GM18508 (cell line): ENCODE measurements around the gene NRDE2.

ENCODE experiments used
- ATAC-seq: cut with Tn5 transposase; IDR thresholded peaks from one replicate; pipeline ENCODE4 v1.9.1; 2021; ENCODE audit warnings: moderate number of reproducible peaks; ENCODE audit not compliant: insufficient read depth, unreplicated experiment

NRDE2 gene

DNA sequence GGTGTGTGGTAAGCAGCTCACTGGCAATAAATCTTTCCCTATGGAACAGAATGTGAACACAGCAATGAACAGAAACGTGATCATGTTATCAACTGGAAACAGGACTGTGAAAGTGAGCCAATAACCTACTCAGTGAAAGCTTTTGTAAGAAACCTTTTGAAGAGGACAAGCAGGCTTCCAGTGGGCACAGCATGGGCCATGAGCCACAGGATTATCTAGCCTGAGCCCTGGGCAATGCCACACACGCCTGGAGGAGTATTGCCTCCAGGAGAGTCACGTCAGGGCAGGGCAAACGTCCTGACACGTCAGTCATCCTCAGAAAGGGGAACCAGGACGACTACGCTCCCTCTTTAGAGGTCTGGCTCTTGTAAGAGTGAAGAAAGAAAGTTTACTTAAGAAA lies 32.3 kb downstream of the NRDE2 start:
- ATAC-seq, result no peak

- ATAC-seq, result no peak
These were observed 33.7 kb downstream of the NRDE2 start for GRCh38 chr14:90297876-90298629.

GRCh38 chr14:90296641-90297040 lies 35.1 kb downstream of the NRDE2 start:
- no peak for ATAC-seq

- no peak for ATAC-seq
These were observed 35.7 kb downstream of the NRDE2 start for GRCh38 chr14:90295870-90296516.

DNA sequence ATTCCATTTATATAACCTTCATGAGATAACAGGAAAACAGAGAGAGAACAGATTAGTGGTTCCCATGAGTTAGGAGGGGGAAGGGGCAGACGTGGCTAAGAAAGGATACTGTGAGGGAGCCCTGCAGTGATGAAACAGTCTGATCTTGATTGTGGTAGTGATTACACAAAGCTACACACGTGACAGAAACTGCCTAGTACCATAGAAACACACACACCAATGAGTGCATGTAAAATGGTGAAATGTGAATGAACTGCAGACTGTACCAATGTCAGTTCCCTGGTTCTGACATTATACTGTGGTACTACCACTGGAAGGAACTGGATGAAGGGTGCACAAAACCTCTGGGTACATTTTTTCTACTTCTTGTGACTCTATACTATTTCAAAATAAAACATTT lies 36.9 kb downstream of the NRDE2 start:
- no peak for ATAC-seq

GRCh38 chr14:90293766-90294730 lies 37.7 kb downstream of the NRDE2 start:
- ATAC-seq, result no peak

DNA sequence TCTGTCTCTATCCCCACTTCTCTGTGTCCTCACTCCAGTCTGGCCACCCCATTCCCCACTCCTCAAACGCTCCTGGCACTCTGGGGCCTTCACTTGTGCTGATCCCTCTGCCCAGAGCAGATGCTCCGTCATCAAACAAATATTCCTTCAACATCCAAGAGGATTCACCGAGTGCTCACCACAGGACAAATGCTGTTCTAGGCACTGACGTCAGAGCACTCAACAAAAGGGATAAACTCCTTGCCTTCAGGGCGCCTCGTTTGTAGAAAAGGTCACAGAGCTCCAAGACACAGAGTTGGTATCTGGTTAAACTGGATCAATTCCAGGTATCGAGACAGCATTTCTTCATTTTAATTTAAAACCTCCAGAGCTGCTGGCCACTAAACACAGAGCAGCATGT lies 40.0 kb downstream of the NRDE2 start:
- no peak for ATAC-seq

DNA sequence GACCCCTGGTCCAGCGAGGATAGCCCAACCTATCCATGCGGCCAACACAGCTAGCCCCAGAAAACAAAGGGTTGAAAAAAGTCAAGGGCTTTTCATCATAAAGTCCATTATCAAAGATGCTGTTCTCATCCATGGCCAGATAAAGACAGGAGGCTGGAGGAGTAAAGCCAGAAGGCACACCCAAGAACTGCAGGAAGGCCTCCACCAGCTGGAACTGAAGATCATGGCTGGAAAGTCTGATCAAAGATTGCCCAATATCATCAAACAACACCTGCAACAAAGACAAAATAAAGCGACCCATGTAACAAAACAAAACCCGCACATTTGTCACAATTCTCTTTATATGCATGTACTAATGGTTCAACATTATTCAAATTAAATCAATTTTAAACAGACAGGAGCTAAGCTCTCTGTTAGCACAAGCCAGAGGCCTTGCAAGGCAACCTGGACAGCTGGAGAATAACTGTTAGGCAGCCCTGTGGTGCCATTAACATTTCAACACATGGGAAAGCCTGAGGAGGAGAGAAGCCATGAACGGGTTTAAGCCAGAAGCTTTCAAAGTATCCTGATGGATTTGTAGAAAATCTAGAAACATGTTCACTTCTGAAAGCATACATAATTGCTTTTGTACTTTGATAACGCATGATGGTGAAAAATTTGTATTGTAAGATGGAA lies 41.3 kb downstream of the NRDE2 start:
- no peak for ATAC-seq

- ATAC-seq, result no peak
These were observed 42.9 kb downstream of the NRDE2 start for GRCh38 chr14:90288651-90289355.

- no peak for ATAC-seq
These were observed 44.0 kb downstream of the NRDE2 start for GRCh38 chr14:90287791-90288190.

DNA sequence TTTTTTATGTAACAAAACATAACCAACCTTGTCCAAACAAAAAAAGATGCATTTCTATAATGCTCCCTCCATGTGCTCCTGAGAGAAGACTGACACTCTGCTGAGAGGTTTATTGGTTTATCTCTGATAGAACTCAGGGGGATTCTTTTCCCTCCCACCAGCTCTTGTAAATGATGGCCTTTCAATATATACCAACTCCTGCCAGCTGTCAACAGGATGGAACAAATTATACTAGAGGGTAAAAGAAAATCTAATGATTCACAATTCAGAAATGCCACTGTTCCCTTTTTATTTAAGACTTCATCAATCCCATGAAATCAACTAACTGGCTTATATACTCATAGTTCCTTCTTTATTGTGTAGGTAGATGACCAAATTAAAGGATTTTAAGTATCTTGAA lies 50.0 kb downstream of the NRDE2 start:
- ATAC-seq, result no peak

DNA sequence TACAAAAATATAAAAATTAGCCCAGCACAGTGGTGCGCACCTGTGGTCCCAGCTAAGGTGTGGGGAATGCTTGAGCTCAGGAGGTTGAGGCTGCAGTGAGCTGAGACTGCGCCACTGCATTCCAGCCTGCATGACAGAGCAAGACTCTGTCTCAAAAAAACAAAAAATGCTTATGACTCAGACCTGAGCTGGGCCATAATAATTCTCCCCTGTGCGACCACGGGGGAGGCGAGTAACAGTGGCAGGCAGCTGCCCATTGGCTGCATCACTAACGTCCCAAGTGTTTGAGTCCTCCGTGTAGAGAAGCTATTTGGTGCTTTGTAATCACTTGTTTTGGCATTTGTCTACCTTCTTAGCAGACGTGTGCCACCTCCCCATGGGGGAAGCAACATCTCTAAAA lies 50.5 kb downstream of the NRDE2 start:
- ATAC-seq, result no peak

GRCh38 chr14:90280096-90280495 lies 51.6 kb downstream of the NRDE2 start:
- ATAC-seq, result no peak

- no peak for ATAC-seq
These were observed 53.3 kb downstream of the NRDE2 start for GRCh38 chr14:90278199-90279175.

GRCh38 chr14:90277581-90278198 lies 54.1 kb downstream of the NRDE2 start:
- no peak for ATAC-seq

- no peak for ATAC-seq
These were observed 54.9 kb downstream of the NRDE2 start for GRCh38 chr14:90276646-90277367.

- ATAC-seq, result no peak
These were observed 55.9 kb downstream of the NRDE2 start for GRCh38 chr14:90275820-90276219.

DNA sequence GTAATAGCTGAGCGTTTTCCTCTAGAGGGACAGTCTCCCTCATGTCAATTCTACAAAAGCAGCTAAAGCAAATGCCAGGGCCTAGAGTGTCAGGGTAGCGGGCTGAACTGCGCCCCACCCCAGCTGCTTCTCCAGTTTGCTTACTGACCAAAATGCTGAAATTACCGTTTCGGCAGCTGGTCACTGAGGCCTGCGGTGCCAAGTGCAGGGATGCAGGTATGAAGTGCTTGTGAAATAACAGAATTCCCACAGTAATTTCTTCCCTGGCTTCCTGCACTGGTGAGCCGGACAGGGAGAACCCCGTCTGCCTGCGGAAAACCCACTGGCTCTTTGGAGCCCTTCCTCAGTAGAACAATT lies 56.3 kb downstream of the NRDE2 start:
- no peak for ATAC-seq
